Effector CD8-positive, alpha-beta T cell (primary cell): ENCODE results near the gene MFSD12.
"Not testable (repeated sequence)": the region's sequence is repeated elsewhere in the genome, so short reads cannot be mapped to it uniquely, and the experiment has no call there.

Experiments
- DNase-seq: peaks from one replicate; lab custom pipeline; 2025; lab: John Stamatoyannopoulos, UW

The MFSD12 gene

GRCh38 chr19:3522421-3523360, 34.7 kb downstream of the MFSD12 start:
- no peak for DNase-seq

- no peak for DNase-seq
Observed at GRCh38 chr19:3521104-3521445, 36.3 kb downstream of the MFSD12 start.

- no peak for DNase-seq
Observed at GRCh38 chr19:3520166-3521103, 37.0 kb downstream of the MFSD12 start.

- DNase-seq: no peak
Observed at GRCh38 chr19:3519126-3519525, 38.3 kb downstream of the MFSD12 start.

GRCh38 chr19:3518659-3519058, 38.7 kb downstream of the MFSD12 start:
- DNase-seq: no peak

- no peak for DNase-seq
Observed at GRCh38 chr19:3518255-3518654, 39.1 kb downstream of the MFSD12 start.

- no peak for DNase-seq
Observed at GRCh38 chr19:3517638-3518037, 39.7 kb downstream of the MFSD12 start.

- no peak for DNase-seq
Observed at GRCh38 chr19:3516675-3517207, 40.6 kb downstream of the MFSD12 start.

- DNase-seq: no peak
Observed at GRCh38 chr19:3515891-3516422, 41.4 kb downstream of the MFSD12 start.

GRCh38 chr19:3514930-3515329, 42.5 kb downstream of the MFSD12 start:
- no peak for DNase-seq

GRCh38 chr19:3513229-3514140, 43.9 kb downstream of the MFSD12 start:
- no peak for DNase-seq

- no peak for DNase-seq
Observed at GRCh38 chr19:3512562-3513228, 44.7 kb downstream of the MFSD12 start.

GRCh38 chr19:3511506-3512251, 45.7 kb downstream of the MFSD12 start:
- no peak for DNase-seq

GRCh38 chr19:3510727-3511126, 46.7 kb downstream of the MFSD12 start:
- DNase-seq: no peak

- DNase-seq: no peak
Observed at GRCh38 chr19:3509566-3509989, 47.8 kb downstream of the MFSD12 start.

- DNase-seq: no peak
Observed at GRCh38 chr19:3508771-3509535, 48.4 kb downstream of the MFSD12 start.

GRCh38 chr19:3508121-3508661, 49.2 kb downstream of the MFSD12 start:
- not testable (repeated sequence) for DNase-seq

- no peak for DNase-seq
Observed at GRCh38 chr19:3507371-3508120, 49.8 kb downstream of the MFSD12 start.
